SK-N-SH (cell line): ENCODE measurements around the gene LRRC46. TPM values are rescaled to one million over a fixed set of nuclear protein-coding genes. Genes with fewer than 3 reads are reported as not detected.

Source experiments
- CTCF ChIA-PET: fragments of 300-600, 350-600 bp; formaldehyde crosslinking; extraction: SDS; loops from one replicate; lab custom pipeline; 2021; lab: Yijun Ruan, JAX
- POLR2A ChIA-PET: fragments of 350-600 bp; sonication (Branson Sonifier 250); formaldehyde crosslinking; extraction: SDS; loops from one replicate; lab custom pipeline; 2020; ENCODE audit warnings: antibody characterized with exemption, inconsistent platforms; lab: Yijun Ruan, JAX
- DNase-seq: peaks from one replicate; pipeline ENCODE4 v3.0.0; 2012
- H2AFZ ChIP-seq: fragments of 200-600 bp; sonication (generic); 2 replicates; pipeline ENCODE4 v1.8.1; 2016; ENCODE audit warnings: antibody characterized with exemption, mild to moderate bottlenecking, low read depth
- H3F3A ChIP-seq: fragments of 200-600 bp; sonication (generic); replicated peaks from 2 replicates; pipeline ENCODE3; 2016; ENCODE audit warnings: antibody characterized with exemption, mild to moderate bottlenecking; ENCODE audit not compliant: insufficient read depth
- H3K27ac ChIP-seq, 2 experiments: fragments of 200-500 bp in 1 of 2; fragments of 200-600 bp in 1 of 2; sonication (Bioruptor generic) in 1 of 2; sonication (generic), shearing (Covaris generic) in 1 of 2; 2 replicates each; pipeline versions ENCODE4 v1.5.1 to v1.6.1; 2014 to 2016; ENCODE audit warnings: low read depth in 2 of 2, inconsistent platforms in 1 of 2, low read length in 1 of 2, mild to moderate bottlenecking in 1 of 2, mixed read lengths in 1 of 2
- H3K27me3 ChIP-seq: fragments of 200-600 bp; sonication (generic), shearing (Covaris generic); 2 replicates; pipeline ENCODE4 v1.6.1; 2016; ENCODE audit warnings: mixed run types; ENCODE audit not compliant: insufficient read depth
- H3K36me3 ChIP-seq, 2 experiments: fragments of 200-500 bp in 1 of 2; fragments of 200-600 bp in 1 of 2; sonication (Bioruptor generic) in 1 of 2; sonication (generic) in 1 of 2; replicated peaks in 1 of 2; 2 replicates each; pipeline versions ENCODE3 to v1.5.1; 2014 to 2016; ENCODE audit warnings: low read length in 1 of 2, mild to moderate bottlenecking in 1 of 2; ENCODE audit not compliant: insufficient read depth in 2 of 2, control insufficient read depth in 1 of 2
- H3K4me1 ChIP-seq, 2 experiments: fragments of 200-500 bp in 1 of 2; fragments of 200-600 bp in 1 of 2; sonication (Bioruptor generic) in 1 of 2; sonication (generic), shearing (Covaris generic) in 1 of 2; 2 replicates each; pipeline versions ENCODE4 v1.5.1 to v1.6.1; 2014 to 2016; ENCODE audit warnings: low read depth in 1 of 2, low read length in 1 of 2, mixed run types in 1 of 2; ENCODE audit not compliant: insufficient read depth in 2 of 2, control insufficient read depth in 1 of 2
- H3K4me2 ChIP-seq: fragments of 200-600 bp; sonication (generic), shearing (Covaris generic); 2 replicates; pipeline ENCODE4 v1.6.1; 2017; ENCODE audit warnings: mixed run types
- H3K4me3 ChIP-seq, 2 experiments: fragments of 200-500 bp in 1 of 2; fragments of 200-600 bp in 1 of 2; sonication (Bioruptor generic) in 1 of 2; sonication (generic), shearing (Covaris generic) in 1 of 2; 2 replicates each; pipeline versions ENCODE4 v1.5.1 to v1.8.1; 2014 to 2016; ENCODE audit warnings: low read depth in 2 of 2, inconsistent platforms in 1 of 2, low read length in 1 of 2, mild to moderate bottlenecking in 1 of 2, mixed read lengths in 1 of 2, moderate library complexity in 1 of 2
- H3K79me2 ChIP-seq: fragments of 200-600 bp; sonication (generic); 2 replicates; pipeline ENCODE4 v1.8.1; 2017; ENCODE audit warnings: mild to moderate bottlenecking; ENCODE audit not compliant: insufficient read depth
- H3K9ac ChIP-seq: fragments of 200-600 bp; sonication (generic); 2 replicates; pipeline ENCODE4 v1.6.1; 2017; ENCODE audit warnings: mixed run types
- H3K9me2 ChIP-seq: fragments of 200-600 bp; sonication (generic); 2 replicates; pipeline ENCODE4 v1.6.1; 2017; ENCODE audit warnings: mixed run types
- H3K9me3 ChIP-seq: fragments of 200-600 bp; sonication (generic); 2 replicates; pipeline ENCODE4 v1.6.1; 2017; ENCODE audit warnings: mixed run types, mild to moderate bottlenecking, moderate library complexity
- H4K20me1 ChIP-seq: fragments of 200-600 bp; sonication (generic); 2 replicates; pipeline ENCODE4 v1.6.1; 2017; ENCODE audit warnings: mild to moderate bottlenecking, mixed run types; ENCODE audit not compliant: insufficient read depth
- CHD2 ChIP-seq: fragments of 150-350 bp; IDR thresholded peaks from 2 replicates; pipeline ENCODE4 v1.6.1; 2018; ENCODE audit warnings: low read length; ENCODE audit not compliant: partially characterized antibody
- ELF1 ChIP-seq: IDR thresholded peaks from 2 replicates; pipeline ENCODE4 v1.4.0; 2012
- FOSL2 ChIP-seq: IDR thresholded peaks from 2 replicates; pipeline ENCODE4 v1.4.0; 2012; ENCODE audit warnings: low read depth, mild to moderate bottlenecking, moderate library complexity, borderline replicate concordance
- FOXJ3 ChIP-seq: sonication (generic); formaldehyde crosslinking; IDR thresholded peaks from 2 replicates; pipeline ENCODE4 v1.5.1; 2020; ENCODE audit warnings: mild to moderate bottlenecking, missing genetic modification reagents
- FOXM1 ChIP-seq: IDR thresholded peaks from 2 replicates; pipeline ENCODE4 v1.4.0; 2012; ENCODE audit warnings: low read depth, mild to moderate bottlenecking
- GABPA ChIP-seq: IDR thresholded peaks from 2 replicates; pipeline ENCODE4 v1.4.0; 2012; ENCODE audit warnings: low read depth, mild to moderate bottlenecking
- GATA2 ChIP-seq: sonication (generic); formaldehyde crosslinking; IDR thresholded peaks from 2 replicates; pipeline ENCODE4 v1.5.0; 2020; ENCODE audit warnings: mild to moderate bottlenecking, missing genetic modification reagents
- MEF2A ChIP-seq: IDR thresholded peaks from 2 replicates; pipeline ENCODE4 v1.4.0; 2012; ENCODE audit warnings: low read depth, borderline replicate concordance
- MXI1 ChIP-seq: IDR thresholded peaks from 2 replicates; pipeline ENCODE4 v1.6.1; 2012; ENCODE audit warnings: mild to moderate bottlenecking, low read depth, low read length, improper control_type of control experiment
- NFIC ChIP-seq: IDR thresholded peaks from 2 replicates; pipeline ENCODE4 v1.4.0; 2012; ENCODE audit warnings: borderline replicate concordance
- NRF1 ChIP-seq: IDR thresholded peaks from 2 replicates; pipeline ENCODE4 v1.6.1; 2012; ENCODE audit warnings: low read depth, mild to moderate bottlenecking, low read length
- RAD21 ChIP-seq: IDR thresholded peaks from 2 replicates; pipeline ENCODE4 v1.6.1; 2012; ENCODE audit warnings: mild to moderate bottlenecking, low read length
- RFX5 ChIP-seq: IDR thresholded peaks from 2 replicates; pipeline ENCODE4 v1.6.1; 2012; ENCODE audit warnings: mild to moderate bottlenecking, improper control_type of control experiment, low read length
- SIN3A ChIP-seq: IDR thresholded peaks from 2 replicates; pipeline ENCODE4 v1.6.1; 2012; ENCODE audit warnings: low read depth, mild to moderate bottlenecking, low read length, moderate library complexity, borderline replicate concordance
- SMC3 ChIP-seq: IDR thresholded peaks from 2 replicates; pipeline ENCODE4 v1.6.1; 2012; ENCODE audit warnings: low read depth, low read length, improper control_type of control experiment
- TAF1 ChIP-seq: IDR thresholded peaks from 2 replicates; pipeline ENCODE4 v1.6.1; 2012; ENCODE audit warnings: low read depth, mild to moderate bottlenecking, low read length, moderate library complexity, borderline replicate concordance
- USF1 ChIP-seq: IDR thresholded peaks from 2 replicates; pipeline ENCODE4 v1.4.0; 2012; ENCODE audit warnings: low read depth, borderline replicate concordance
- YY1 ChIP-seq: IDR thresholded peaks from 2 replicates; pipeline ENCODE4 v1.4.0; 2012; ENCODE audit warnings: low read depth, mild to moderate bottlenecking
- WGBS: methylation state at CpG from one replicate; pipeline ENCODE4 v1.1.6; 2017; ENCODE audit warnings: low lambda C conversion rate; 5-methylcytosine and 5-hydroxymethylcytosine counted together
- polyA plus RNA-seq, 3 experiments: library from polyadenylated mRNA; depleted of rRNA; stranded (reverse); fragments of >200 nt; gene quantifications; 2 replicates each; pipeline ENCODE4 v1.2.3, GENCODE V29; 2012
- TF ChIP-seq, protein P1 (sequence below): IDR thresholded peaks from 2 replicates; pipeline ENCODE4 v1.4.0; 2012; ENCODE audit warnings: low read depth
- TF ChIP-seq, protein P2 (sequence below): fragments of 150-350 bp; IDR thresholded peaks from 2 replicates; pipeline ENCODE4 v1.6.1; 2016; ENCODE audit warnings: mild to moderate bottlenecking, low read depth, low read length
- TF ChIP-seq, protein P3 (sequence below): IDR thresholded peaks from 2 replicates; pipeline ENCODE4 v1.6.1; 2012; ENCODE audit warnings: mild to moderate bottlenecking, low read depth, low read length, moderate library complexity

LRRC46 gene
- polyA plus RNA-seq, 1 of the 3 experiments (the other 2 are of a cell fraction): 1.6 TPM

- TF ChIP-seq USF1 (no peak), FOXM1 (no peak), MEF2A (no peak), YY1 (0 out of 2 replicates have a peak, but pooled peaks have one; percentile 49)
- TF ChIP-seq, protein P1, sequence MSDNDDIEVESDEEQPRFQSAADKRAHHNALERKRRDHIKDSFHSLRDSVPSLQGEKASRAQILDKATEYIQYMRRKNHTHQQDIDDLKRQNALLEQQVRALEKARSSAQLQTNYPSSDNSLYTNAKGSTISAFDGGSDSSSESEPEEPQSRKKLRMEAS: peak; percentile 78
- TF ChIP-seq, protein P2, sequence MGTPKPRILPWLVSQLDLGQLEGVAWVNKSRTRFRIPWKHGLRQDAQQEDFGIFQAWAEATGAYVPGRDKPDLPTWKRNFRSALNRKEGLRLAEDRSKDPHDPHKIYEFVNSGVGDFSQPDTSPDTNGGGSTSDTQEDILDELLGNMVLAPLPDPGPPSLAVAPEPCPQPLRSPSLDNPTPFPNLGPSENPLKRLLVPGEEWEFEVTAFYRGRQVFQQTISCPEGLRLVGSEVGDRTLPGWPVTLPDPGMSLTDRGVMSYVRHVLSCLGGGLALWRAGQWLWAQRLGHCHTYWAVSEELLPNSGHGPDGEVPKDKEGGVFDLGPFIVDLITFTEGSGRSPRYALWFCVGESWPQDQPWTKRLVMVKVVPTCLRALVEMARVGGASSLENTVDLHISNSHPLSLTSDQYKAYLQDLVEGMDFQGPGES: no peak; the same call in 1 of the 2 replicates
- TF ChIP-seq, protein P3, sequence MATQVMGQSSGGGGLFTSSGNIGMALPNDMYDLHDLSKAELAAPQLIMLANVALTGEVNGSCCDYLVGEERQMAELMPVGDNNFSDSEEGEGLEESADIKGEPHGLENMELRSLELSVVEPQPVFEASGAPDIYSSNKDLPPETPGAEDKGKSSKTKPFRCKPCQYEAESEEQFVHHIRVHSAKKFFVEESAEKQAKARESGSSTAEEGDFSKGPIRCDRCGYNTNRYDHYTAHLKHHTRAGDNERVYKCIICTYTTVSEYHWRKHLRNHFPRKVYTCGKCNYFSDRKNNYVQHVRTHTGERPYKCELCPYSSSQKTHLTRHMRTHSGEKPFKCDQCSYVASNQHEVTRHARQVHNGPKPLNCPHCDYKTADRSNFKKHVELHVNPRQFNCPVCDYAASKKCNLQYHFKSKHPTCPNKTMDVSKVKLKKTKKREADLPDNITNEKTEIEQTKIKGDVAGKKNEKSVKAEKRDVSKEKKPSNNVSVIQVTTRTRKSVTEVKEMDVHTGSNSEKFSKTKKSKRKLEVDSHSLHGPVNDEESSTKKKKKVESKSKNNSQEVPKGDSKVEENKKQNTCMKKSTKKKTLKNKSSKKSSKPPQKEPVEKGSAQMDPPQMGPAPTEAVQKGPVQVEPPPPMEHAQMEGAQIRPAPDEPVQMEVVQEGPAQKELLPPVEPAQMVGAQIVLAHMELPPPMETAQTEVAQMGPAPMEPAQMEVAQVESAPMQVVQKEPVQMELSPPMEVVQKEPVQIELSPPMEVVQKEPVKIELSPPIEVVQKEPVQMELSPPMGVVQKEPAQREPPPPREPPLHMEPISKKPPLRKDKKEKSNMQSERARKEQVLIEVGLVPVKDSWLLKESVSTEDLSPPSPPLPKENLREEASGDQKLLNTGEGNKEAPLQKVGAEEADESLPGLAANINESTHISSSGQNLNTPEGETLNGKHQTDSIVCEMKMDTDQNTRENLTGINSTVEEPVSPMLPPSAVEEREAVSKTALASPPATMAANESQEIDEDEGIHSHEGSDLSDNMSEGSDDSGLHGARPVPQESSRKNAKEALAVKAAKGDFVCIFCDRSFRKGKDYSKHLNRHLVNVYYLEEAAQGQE: peak; percentile 42; the same call in 1 of the 2 replicates
Measured at GRCh38 chr17:47821424-47822391, 9.8 kb upstream of the LRRC46 start, which contains the start of gene OSBPL7 (continued).

- ChIA-PET CTCF (interaction anchor here (0.8 to 4.1 kb wide), 11 partner anchors 9 to 159 kb away, joined by 3 to 40 read pairs (median 5); partner anchors contain the start of genes LRRC46, MRPL10, SCRN2 and TBX21), POLR2A (interaction anchor here (0.8 to 2.4 kb wide), 4 partner anchors 8 to 129 kb away, joined by 3 to 28 read pairs (median 3); partner anchors contain the start of genes LRRC46, MRPL10 and TBKBP1)
- Histone ChIP-seq H3F3A (peaks cover 7% of the 10 kb centered on the region), H3K4me2 (peak overlapping the region; percentile 99; the same call in 1 of the 2 replicates), H3K4me3 (no peak overlapping the region), H3K4me1 (peaks cover 11 to 26% of the 10 kb centered on the region in 2 experiments; a peak in 3 of 4 replicates), H3K9ac (no peak overlapping the region; the same call in 1 of the 2 replicates), H3K36me3 (peaks cover 36 to 45% of the 10 kb centered on the region in 2 experiments), H3K27ac (peak overlapping the region in 1 of 2 experiments; percentile 88; a peak in 2 of 4 replicates), H4K20me1 (no peaks in the 10 kb centered on the region), H3K79me2 (peaks cover 12% of the 10 kb centered on the region; the same call in 1 of the 2 replicates), H3K9me3 (no peaks in the 10 kb centered on the region), H3K9me2 (no peaks in the 10 kb centered on the region), H3K27me3 (no peaks in the 10 kb centered on the region), H2AFZ (no peak overlapping the region)
- no peak for DNase-seq
- WGBS: 100% methylated on average over 4 of the region's 4 CpGs
- TF ChIP-seq FOXJ3 (CRISPR knock-in tag) (no peak), FOXM1 (no peak), MXI1 (no peak), SIN3A (no peak), NRF1 (no peak), TAF1 (no peak), YY1 (no peak), FOSL2 (no peak), MEF2A (no peak), SMC3 (no peak), NFIC (no peak), CHD2 (no peak), RFX5 (no peak), ELF1 (no peak), RAD21 (no peak), GATA2 (CRISPR knock-in tag) (no peak), GABPA (no peak)
- TF ChIP-seq, protein P2: no peak
- TF ChIP-seq, protein P1: no peak
- TF ChIP-seq, all 33 proteins: peak for 0
Measured at GRCh38 chr17:47822785-47823184, 8.7 kb upstream of the LRRC46 start.
